HG02798 (cell line): Measurements from ENCODE around the gene OTUB2.

ENCODE experiments used
- ATAC-seq: cut with Tn5 transposase; IDR thresholded peaks from one replicate; pipeline ENCODE4 v1.9.1; 2021; ENCODE audit warnings: mild to moderate bottlenecking; ENCODE audit not compliant: unreplicated experiment, poor library complexity

OTUB2 gene

GRCh38 chr14:93996130-93996695 lies 29.9 kb upstream of the OTUB2 start:
- no peak for ATAC-seq

GRCh38 chr14:93997082-93997481 lies 29.1 kb upstream of the OTUB2 start, which contains the start of gene CCDC197:
Gene CCDC197 (plus strand): TSS chr14:93997301. CDS start chr14:93998132, 831 bp downstream.
- ATAC-seq = no peak

- no peak for ATAC-seq
Measured at GRCh38 chr14:93997916-93998870, 27.9 kb upstream of the OTUB2 start.

- no peak for ATAC-seq
Measured at GRCh38 chr14:93998871-93999403, 27.2 kb upstream of the OTUB2 start.

- ATAC-seq = no peak
Measured at GRCh38 chr14:93999573-93999972, 26.6 kb upstream of the OTUB2 start.

- no peak for ATAC-seq
Measured at GRCh38 chr14:94000267-94000666, 25.9 kb upstream of the OTUB2 start.

GRCh38 chr14:94001016-94001415 lies 25.1 kb upstream of the OTUB2 start:
- no peak for ATAC-seq

- peak; percentile 46 for ATAC-seq
Measured at GRCh38 chr14:94001501-94002396, 24.4 kb upstream of the OTUB2 start.

- no peak for ATAC-seq
Measured at GRCh38 chr14:94003397-94003796, 22.7 kb upstream of the OTUB2 start.

GRCh38 chr14:94004015-94004414 lies 22.1 kb upstream of the OTUB2 start:
- ATAC-seq = no peak

- no peak for ATAC-seq
Measured at GRCh38 chr14:94005324-94006073, 20.6 kb upstream of the OTUB2 start.

GRCh38 chr14:94008234-94008633 lies 17.9 kb upstream of the OTUB2 start:
- ATAC-seq = no peak

- ATAC-seq = peak; percentile 61
Measured at GRCh38 chr14:94009767-94010166, 16.4 kb upstream of the OTUB2 start.

GRCh38 chr14:94010625-94011024 lies 15.5 kb upstream of the OTUB2 start:
- ATAC-seq = no peak

- ATAC-seq = peak; percentile 35
Measured at GRCh38 chr14:94011795-94012194, 14.3 kb upstream of the OTUB2 start.

GRCh38 chr14:94014382-94014781 lies 11.8 kb upstream of the OTUB2 start:
- ATAC-seq = no peak

- ATAC-seq = no peak
Measured at GRCh38 chr14:94015223-94015622, 10.9 kb upstream of the OTUB2 start.

GRCh38 chr14:94016446-94016976 lies 9.6 kb upstream of the OTUB2 start:
- ATAC-seq = no peak

- no peak for ATAC-seq
Measured at GRCh38 chr14:94018308-94018707, 7.8 kb upstream of the OTUB2 start.
